Gastrocnemius medialis (tissue), 4 donors: Measurements from ENCODE around the gene TFPI. TPM values are rescaled to one million over a fixed set of nuclear protein-coding genes. Genes with fewer than 3 reads are reported as not detected.

ENCODE experiments used
- ATAC-seq, 2 donors: fragments of 150-250 bp; one replicate each; pipeline ENCODE4 v1.9.1; 2016
- DNase-seq, 2 donors: peaks; one replicate each; pipeline ENCODE4 v3.0.0-alpha.2; 2019
- H3K27ac ChIP-seq, 4 donors: fragments of 200-600 bp; sonication (generic); 1 replicate in 1 of 4; 2 replicates in 3 of 4; pipeline ENCODE4 v1.5.1; 2016 to 2018; ENCODE audit warnings: mild to moderate bottlenecking in 2 of 4, moderate library complexity in 1 of 4
- H3K27me3 ChIP-seq, 3 donors: fragments of 200-600 bp; sonication (generic) in 2 of 3; 1 replicate in 1 of 3; 2 replicates in 2 of 3; pipeline versions ENCODE4 v1.5.1 to v1.6.0; 2016 to 2019; ENCODE audit warnings: mild to moderate bottlenecking in 1 of 3, moderate library complexity in 1 of 3
- H3K36me3 ChIP-seq, 2 donors: fragments of 200-600 bp; sonication (generic) in 1 of 2; one replicate each; pipeline ENCODE4 v1.5.1; 2017 to 2018
- H3K4me1 ChIP-seq, 2 donors: fragments of 200-600 bp; sonication (generic) in 1 of 2; one replicate each; pipeline ENCODE4 v1.5.1; 2016 to 2017; ENCODE audit warnings: mild to moderate bottlenecking in 2 of 2
- H3K4me3 ChIP-seq, 4 donors: fragments of 200-600 bp; sonication (generic) in 3 of 4; 1 replicate in 1 of 4; 2 replicates in 3 of 4; pipeline ENCODE4 v1.5.1; 2016 to 2019; ENCODE audit warnings: mild to moderate bottlenecking in 2 of 4
- H3K9me3 ChIP-seq, 3 donors: fragments of 200-600 bp; sonication (generic) in 2 of 3; 1 replicate in 1 of 3; 2 replicates in 2 of 3; pipeline ENCODE4 v1.5.1; 2016 to 2019
- POLR2A ChIP-seq, 2 donors: fragments of 450-650 bp; IDR thresholded peaks; one replicate each; pipeline ENCODE4 v1.6.1; 2017; ENCODE audit warnings: antibody characterized with exemption in 2 of 2, mild to moderate bottlenecking in 2 of 2, moderate library complexity in 2 of 2
- in situ Hi-C, 4 donors: fragments of 200-750 bp; cut with MboI; loops; one replicate each; pipeline versions ENCODE4 v1.15.0 to v1.8.0; 2017; ENCODE audit warnings: low sequenced_read_pairs in 4 of 4
- intact Hi-C: fragments of 100-400 bp; cut with DNase I; formaldehyde crosslinking; loops from one replicate; pipeline ENCODE4 v1.15.1; 2023; ENCODE audit warnings: low total_unique reads
- total RNA-seq, 4 donors: library from RNA; depleted of rRNA; stranded (reverse); fragments of >200 nt; gene quantifications; one replicate each; pipeline versions ENCODE4 v1.1.0 to v1.2.3, GENCODE V29; 2016
- TF ChIP-seq, protein P1 (sequence below), 5 experiments: fragments of 450-650 bp in 3 of 5; fragments of 200-600 bp in 2 of 5; sonication (generic) in 2 of 5; IDR thresholded peaks in 4 of 5; conservative IDR thresholded peaks in 1 of 5; 1 replicate in 4 of 5; 2 replicates in 1 of 5; pipeline ENCODE4 v1.5.1; 2016 to 2019; ENCODE audit warnings: antibody characterized with exemption in 5 of 5, mild to moderate bottlenecking in 3 of 5, moderate library complexity in 3 of 5

Gene TFPI
- total RNA-seq: 10 to 100 TPM; 30.7 to 91.5 (median 54.7) TPM

DNA sequence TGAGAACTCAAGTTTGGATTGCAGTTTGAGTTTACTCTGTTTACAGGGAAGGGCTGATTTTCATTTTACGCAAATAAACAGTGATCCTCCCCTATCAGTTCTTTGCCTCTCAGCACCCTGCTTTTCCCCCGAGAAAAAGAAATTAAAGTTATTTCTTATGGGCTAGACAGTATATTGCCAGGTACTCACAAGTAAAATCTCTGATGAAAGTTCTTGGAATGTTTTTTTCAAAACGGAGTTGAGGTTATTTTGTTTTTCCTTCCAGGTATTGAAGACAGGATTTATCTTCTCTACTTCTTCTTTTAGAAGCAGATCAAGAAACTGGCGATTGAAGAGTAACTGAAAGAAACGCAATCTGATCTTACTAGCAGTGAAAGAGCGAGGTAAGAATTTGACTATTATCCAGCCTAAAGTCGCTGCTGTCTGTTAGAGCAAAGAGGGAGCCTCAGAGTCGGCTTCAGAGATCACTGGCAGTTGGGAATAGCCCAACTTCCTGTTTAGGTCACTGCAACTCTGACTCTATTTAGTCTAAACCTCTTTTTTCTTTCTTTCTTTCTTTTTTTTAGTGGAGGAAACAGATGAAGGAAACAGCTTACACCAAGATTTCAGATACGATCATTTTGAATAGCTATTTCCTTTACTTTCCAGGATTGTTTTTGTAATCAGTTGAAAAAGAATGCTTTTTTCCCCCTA lies at the start of gene TFPI:
Gene TFPI (minus strand): TSS at position 425 of the 693 bp plus-strand sequence. CDS start 50,667 bp downstream, outside the sequence.
- DNase-seq (peak; percentile 33 to 37), ATAC-seq (peak; percentile 91 to 93)
- H3K36me3 ChIP-seq: no peaks in the 10 kb centered on the region
- peaks cover 0 to 5% of the 10 kb centered on the region in 2 donors for H3K4me1 ChIP-seq
- H3K9me3 ChIP-seq: no peaks in the 10 kb centered on the region
- no peaks in the 10 kb centered on the region for H3K27me3 ChIP-seq
- peak within 1 kb of the TSS; percentile 51 to 73 (median 60) for H3K4me3 ChIP-seq
- intact Hi-C loops: no loop called here
- in situ Hi-C loops: no loop called here
- peak within 1 kb of the TSS; percentile 71 to 85 (median 78) for H3K27ac ChIP-seq
- TF ChIP-seq POLR2A (IDR thresholded peaks at IDR 0.05): peak; percentile 36 to 78
- TF ChIP-seq, protein P1, sequence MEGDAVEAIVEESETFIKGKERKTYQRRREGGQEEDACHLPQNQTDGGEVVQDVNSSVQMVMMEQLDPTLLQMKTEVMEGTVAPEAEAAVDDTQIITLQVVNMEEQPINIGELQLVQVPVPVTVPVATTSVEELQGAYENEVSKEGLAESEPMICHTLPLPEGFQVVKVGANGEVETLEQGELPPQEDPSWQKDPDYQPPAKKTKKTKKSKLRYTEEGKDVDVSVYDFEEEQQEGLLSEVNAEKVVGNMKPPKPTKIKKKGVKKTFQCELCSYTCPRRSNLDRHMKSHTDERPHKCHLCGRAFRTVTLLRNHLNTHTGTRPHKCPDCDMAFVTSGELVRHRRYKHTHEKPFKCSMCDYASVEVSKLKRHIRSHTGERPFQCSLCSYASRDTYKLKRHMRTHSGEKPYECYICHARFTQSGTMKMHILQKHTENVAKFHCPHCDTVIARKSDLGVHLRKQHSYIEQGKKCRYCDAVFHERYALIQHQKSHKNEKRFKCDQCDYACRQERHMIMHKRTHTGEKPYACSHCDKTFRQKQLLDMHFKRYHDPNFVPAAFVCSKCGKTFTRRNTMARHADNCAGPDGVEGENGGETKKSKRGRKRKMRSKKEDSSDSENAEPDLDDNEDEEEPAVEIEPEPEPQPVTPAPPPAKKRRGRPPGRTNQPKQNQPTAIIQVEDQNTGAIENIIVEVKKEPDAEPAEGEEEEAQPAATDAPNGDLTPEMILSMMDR (IDR thresholded peaks at IDR 0.05 in 4 of 5, conservative IDR thresholded peaks at IDR 0.05 in 1 of 5): no peak

DNA sequence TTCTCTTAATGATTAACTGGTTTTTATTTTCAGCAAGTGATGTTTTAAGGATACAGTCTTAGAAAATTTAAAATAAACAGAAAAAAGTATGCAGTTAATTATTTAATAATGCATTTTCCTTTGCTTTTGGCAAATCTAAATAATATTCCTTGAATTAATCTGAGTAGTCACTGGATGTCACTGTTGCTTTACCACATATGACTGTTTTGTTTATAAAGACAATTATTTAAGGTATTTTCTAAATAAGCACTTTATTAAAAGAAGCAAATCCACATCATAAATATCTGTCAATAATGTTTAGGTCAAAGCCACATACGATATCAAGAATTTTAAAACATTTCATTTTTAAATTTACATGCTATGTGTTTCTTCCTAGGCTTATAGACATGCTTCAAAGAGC lies 40.6 kb upstream of the TFPI start:
- no peak overlapping the region for H3K4me3 ChIP-seq
- intact Hi-C loops (no loop called here), in situ Hi-C loops (loop anchor here (25.0 kb wide), 3 partner anchors 242 to 1818 kb away; no protein-coding TSS in a partner anchor)
- no peaks in the 10 kb centered on the region for H3K9me3 ChIP-seq
- no peak for ATAC-seq
- no peak for DNase-seq
- TF ChIP-seq POLR2A (IDR thresholded peaks at IDR 0.05): no peak
- TF ChIP-seq, protein P1 (IDR thresholded peaks at IDR 0.05 in 4 of 5, conservative IDR thresholded peaks at IDR 0.05 in 1 of 5): no peak
- H3K36me3 ChIP-seq: no peaks in the 10 kb centered on the region
- no peak overlapping the region for H3K27ac ChIP-seq
- no peaks in the 10 kb centered on the region for H3K4me1 ChIP-seq
- no peaks in the 10 kb centered on the region for H3K27me3 ChIP-seq

DNA sequence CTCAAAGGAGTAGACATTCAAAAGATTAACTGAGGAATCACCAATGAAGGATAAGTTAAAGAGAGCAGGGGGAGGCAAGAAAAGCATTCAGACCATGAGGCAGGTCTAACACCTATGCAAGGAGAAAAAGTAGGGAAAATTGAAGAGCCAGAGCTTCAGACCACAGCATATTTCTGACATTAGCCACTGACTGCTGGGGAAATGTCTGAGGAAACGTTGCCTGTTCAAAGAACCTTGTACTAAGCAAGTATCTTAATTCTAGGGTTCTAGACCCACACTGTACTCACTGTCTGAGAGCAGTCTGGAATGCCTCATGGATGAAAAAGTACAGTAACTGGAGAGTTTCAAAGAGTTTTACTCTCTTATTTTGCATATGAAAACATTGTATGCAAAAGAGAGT lies 39.5 kb upstream of the TFPI start:
- H3K36me3 ChIP-seq: no peaks in the 10 kb centered on the region
- in situ Hi-C loops (loop anchor here (25.0 kb wide), 3 partner anchors 244 to 1819 kb away; no protein-coding TSS in a partner anchor), intact Hi-C loops (no loop called here)
- H3K27ac ChIP-seq: no peak overlapping the region
- DNase-seq (no peak), ATAC-seq (no peak)
- no peaks in the 10 kb centered on the region for H3K9me3 ChIP-seq
- TF ChIP-seq POLR2A (IDR thresholded peaks at IDR 0.05): no peak
- TF ChIP-seq, protein P1 (IDR thresholded peaks at IDR 0.05 in 4 of 5, conservative IDR thresholded peaks at IDR 0.05 in 1 of 5): no peak
- no peaks in the 10 kb centered on the region for H3K27me3 ChIP-seq
- no peak overlapping the region for H3K4me3 ChIP-seq
- H3K4me1 ChIP-seq: no peaks in the 10 kb centered on the region

DNA sequence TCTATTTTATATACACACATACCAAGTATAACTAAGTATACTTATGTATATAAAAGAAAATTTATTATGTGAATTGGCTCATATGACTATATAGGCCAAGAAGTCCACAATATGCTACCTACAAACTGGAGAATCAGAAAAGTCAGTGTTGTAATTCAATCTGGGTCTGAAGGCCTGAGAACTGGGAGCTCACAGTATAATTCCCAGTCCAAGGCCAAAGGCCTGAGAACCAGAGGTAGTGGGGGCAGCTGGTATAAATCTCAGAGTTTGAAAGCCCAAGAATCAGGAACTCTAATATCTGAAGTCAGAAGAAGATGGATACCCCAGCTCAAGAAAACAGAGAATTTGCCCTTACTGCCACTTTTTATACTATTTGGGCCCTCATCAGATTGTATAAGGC lies 38.9 kb upstream of the TFPI start:
- no peak for TF ChIP-seq POLR2A (IDR thresholded peaks at IDR 0.05)
- TF ChIP-seq, protein P1 (IDR thresholded peaks at IDR 0.05 in 4 of 5, conservative IDR thresholded peaks at IDR 0.05 in 1 of 5): no peak
- H3K27ac ChIP-seq: no peak overlapping the region
- H3K27me3 ChIP-seq: no peaks in the 10 kb centered on the region
- DNase-seq (no peak), ATAC-seq (no peak)
- H3K9me3 ChIP-seq: no peaks in the 10 kb centered on the region
- no peaks in the 10 kb centered on the region for H3K4me1 ChIP-seq
- in situ Hi-C loops (loop anchor here (25.0 kb wide), 3 partner anchors 244 to 1819 kb away; no protein-coding TSS in a partner anchor), intact Hi-C loops (no loop called here)
- no peak overlapping the region for H3K4me3 ChIP-seq
- H3K36me3 ChIP-seq: no peaks in the 10 kb centered on the region
